WI38 (cell line): ENCODE results near the gene KIF25.

Source experiments
- H3K4me3 ChIP-seq: 2 replicates; pipeline ENCODE4 v1.5.1; 2011; ENCODE audit warnings: low read depth, mild to moderate bottlenecking, control low read depth, low read length
- CTCF ChIP-seq: IDR thresholded peaks from 2 replicates; pipeline ENCODE4 v1.5.1; 2012; ENCODE audit warnings: low read depth, mild to moderate bottlenecking, control low read depth, low read length

KIF25 gene

GRCh38 chr6:168052291-168052891 is 54.9 kb downstream of the KIF25 start:
- no peak overlapping the region for H3K4me3 ChIP-seq
- no peak for TF ChIP-seq CTCF

DNA sequence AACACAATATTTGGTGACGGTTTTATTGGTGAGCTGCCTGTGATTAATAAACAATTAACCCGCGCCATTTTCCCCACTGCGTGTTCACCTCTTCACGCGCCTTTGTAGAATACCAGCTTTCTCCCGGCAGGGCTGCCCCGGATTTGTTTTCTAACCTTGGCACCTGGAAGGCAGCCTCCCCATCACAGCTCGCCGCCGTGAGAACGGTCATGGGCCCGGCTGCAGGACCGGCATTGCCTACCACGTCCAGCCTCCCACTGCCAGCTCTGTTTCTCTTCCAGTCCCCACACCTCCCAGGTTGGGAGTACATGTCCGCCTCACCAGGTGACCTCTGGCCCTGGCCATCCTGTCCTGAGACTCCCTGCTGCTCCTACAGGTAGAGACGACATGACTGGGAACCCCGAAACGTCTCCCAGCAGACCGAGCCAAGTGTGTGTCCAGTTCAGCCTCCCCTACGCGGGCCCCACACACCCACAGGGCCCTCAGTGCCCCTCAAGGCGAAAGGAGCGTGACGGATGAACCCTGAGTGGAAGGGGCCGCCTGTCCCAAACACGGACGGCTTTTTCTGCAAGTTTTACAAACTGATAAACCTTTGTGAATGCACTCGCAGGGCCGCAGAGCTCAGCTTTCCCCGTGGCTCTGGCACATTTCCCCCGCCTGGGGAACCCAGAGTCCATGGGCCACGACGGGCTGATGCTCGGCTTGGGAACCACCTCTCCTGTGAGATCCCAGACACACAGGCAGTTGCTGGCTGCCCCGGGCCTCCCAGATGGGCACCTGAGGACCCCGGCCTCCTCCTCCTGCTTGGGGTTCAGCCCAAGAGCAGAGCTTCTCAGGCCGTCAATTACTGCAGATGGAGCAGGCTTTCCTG is 55.9 kb downstream of the KIF25 start:
- H3K4me3 ChIP-seq: no peak overlapping the region
- TF ChIP-seq CTCF: no peak

DNA sequence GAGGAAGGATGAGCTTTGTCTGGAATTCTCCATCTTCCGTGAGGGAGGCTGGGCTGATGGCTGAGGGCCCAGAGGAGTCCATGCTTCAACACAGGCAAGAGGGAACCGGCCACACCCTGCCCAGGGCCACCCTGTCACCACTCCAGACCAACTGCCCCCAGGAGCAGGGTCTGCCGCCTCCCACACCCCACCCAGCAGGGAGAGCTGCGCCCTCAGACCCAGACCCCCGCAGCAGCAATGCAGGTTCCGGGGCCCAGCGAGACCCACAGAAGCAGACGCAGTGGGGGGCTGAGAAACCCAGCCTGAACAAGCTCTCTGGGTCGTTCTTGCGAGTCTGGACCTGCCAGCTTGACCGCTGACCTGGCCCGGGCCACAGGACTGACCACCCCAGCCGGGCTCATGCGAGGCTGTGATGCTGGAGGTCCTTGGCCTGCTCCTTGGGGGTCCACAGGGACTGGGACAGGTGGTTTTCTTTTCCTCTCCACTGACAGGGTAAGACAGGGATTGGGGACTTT is 56.5 kb downstream of the KIF25 start:
- no peak overlapping the region for H3K4me3 ChIP-seq
- TF ChIP-seq CTCF: no peak

DNA sequence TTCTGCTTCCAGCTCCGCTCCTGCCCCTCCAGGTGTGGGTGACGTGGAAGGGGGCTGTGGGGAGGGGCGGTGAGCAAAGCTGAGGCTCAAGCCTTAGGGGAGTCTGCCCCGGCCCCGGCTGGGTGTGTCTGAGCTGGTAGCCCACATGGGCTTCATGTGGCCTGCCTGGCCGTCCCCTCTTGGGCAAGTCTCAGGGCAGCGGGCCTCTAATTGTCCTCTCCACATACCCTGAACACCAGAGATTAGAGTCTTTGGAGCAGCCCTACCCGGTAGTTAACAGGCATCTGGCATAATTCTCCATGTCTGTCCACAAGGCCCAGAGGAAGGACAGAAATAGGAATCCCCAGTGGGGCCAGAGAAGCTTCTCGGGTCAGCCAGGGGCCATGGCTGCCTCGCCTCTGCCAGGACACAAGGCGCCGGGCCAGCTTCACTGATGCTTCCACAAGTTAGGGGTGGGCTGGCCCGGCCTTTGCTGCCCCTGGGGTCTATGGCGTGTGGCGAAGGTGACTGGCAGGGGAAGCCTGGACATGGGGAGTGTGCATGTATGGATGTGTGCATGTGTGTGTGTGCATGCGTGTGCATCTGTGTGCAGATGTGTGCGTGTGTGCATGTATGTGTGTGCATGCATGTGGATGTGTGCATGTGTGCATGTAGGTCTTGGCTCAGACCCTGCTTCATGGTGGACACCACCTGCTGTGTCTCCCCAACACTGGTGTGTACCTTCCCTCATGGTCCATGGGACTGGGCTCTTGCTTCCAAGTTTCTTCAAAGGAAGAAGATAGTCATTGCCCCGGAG is 57.5 kb downstream of the KIF25 start:
- TF ChIP-seq CTCF: no peak
- no peak overlapping the region for H3K4me3 ChIP-seq

DNA sequence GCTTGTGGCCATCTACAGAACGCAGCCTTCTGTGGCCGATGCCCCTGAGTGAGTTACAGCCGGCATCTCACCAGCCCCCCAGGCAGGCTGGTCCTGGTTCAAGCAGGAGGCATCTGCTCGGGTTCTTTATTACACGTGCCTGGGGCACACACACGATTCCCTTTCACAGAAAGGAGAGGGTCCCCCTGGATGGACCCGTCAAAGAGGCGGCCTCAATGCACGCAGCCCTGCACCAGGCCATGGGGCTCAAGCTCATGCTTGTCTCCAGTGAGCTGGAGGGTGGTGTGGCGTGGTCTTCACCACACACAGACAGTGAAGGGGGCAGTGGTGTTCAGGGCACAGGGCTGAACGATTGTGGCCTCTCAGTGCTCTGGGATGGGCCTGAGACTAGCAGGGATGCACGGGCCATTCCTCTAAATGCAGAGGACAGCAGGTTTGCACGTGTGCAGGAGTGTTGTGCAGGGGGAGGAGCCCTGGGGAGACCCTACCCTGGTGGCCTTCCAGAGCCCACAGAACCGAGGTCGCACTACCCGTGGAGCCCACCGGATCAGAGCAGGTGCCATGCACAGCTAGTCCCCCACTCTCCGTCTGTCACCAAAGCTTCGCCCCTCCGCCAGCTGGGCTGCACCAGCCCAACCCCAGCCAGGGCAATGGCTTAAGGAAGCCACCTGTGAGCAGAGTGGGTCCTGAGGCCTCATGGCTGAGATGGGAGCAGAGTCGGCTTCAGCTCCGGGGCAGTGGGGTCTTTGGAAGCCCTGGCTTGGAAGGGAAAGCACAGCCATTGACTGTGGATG is 58.4 kb downstream of the KIF25 start:
- no peak overlapping the region for H3K4me3 ChIP-seq
- no peak for TF ChIP-seq CTCF

DNA sequence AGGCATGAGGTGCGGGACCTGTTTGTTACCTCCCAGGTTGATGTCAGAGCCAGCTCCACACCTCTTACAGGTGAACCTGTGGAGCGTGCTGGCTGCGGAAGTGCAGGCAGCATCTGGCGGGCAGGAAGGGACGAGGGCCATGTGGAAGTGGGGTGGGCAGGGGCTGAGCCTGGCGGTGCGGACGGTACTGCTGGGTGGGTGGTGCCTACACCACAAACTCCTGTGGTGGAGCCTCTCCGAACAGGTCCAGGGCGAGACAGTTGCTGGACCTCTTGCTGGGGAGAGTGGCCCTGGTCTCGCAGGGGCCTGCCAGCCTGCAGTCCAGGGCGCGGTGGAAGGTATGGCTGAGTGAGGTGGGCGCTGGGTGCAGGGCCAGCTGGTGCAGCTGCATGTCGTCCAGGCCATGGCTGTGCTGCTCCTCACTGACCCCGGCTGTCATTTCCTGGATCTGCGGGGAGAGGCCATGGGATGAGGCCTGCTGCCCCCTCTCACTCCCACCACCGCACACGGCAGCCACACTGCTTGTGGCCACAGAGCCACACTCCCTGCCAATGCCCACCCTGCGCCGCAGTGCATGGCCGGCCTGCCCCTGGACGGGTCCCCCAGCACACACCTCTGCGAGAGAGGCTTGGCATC is 59.5 kb downstream of the KIF25 start:
- no peak for TF ChIP-seq CTCF
- H3K4me3 ChIP-seq: no peak overlapping the region
